CD4-positive, alpha-beta T cell treated with Interleukin-21 for 1 hour (primary cell): ENCODE measurements around the gene GALNT11.
"Not testable (repeated sequence)": the region's sequence is repeated elsewhere in the genome, so short reads cannot be mapped to it uniquely, and the experiment has no call there.

Experiments
- DNase-seq: peaks from one replicate; pipeline ENCODE4 v3.0.0-alpha.2; 2020

GALNT11 gene

DNA sequence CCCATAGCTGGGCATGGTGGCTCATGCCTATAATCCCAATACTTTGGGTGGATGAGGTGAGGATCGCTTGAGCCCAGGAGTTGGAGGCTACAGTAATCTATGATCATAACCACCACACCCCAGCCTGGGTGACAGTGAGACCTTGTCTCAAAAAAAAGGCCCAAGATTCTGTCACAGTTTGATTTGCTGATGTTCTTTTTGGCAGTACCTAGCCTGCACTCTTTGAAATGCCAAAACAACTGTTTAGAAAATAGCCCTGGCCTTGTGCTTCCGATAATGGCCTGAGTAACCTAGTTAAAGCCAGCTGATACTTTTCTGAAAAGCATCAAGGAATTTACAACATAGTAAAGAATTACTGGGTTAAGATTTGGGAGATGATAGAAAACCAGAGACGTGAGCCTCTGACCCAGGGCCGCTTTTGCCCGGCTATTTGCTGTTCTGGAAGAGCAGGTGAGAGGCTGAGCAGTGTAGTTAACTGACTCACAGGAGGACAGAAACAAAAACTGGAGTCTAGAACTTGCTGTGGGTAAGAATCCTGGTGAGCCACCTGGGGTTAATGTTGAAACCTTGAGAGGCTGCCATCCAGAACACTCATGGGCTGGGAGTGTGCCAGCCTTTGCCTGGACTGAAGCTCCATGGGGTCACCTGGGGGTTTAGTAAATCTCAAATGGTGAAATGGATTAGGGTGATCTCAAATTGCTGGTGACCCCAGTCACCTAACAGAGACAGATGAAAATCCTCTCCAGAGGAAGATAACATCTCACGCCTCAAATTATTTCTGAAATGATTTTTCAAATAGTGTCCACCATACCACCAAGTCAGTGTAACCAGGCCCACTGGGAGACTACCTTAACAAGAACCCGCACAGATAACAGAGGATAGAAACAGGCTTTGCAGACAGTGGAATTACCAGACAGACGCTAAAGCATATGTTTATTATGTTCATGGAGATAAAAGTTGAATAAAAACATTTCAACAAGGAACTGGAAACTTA, 51.8 kb downstream of the GALNT11 start:
- DNase-seq: no peak

- no peak for DNase-seq
These were observed 52.6 kb downstream of the GALNT11 start for GRCh38 chr7:152078025-152078424.

- DNase-seq: no peak
These were observed 53.3 kb downstream of the GALNT11 start for GRCh38 chr7:152078786-152079185.

DNA sequence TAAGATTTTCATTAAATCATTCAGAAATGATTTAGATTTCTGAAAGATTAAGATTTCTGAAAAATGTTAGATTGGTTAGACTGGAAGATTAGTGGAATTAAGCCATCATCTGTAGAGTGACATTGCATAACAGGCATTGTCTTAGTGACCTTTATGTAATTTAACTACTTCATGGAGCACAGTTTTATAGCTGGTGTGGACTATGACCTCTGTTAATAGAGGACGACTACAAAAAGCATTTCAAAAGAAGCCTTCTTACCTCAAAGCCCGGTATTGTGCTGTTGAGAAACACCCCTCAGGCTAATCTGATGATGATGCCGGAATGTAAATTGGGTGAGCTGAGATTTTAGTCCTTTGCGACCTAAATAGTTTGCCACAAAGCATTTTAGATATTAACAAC, 55.6 kb downstream of the GALNT11 start:
- DNase-seq: no peak

- not testable (repeated sequence) for DNase-seq
These were observed 56.7 kb downstream of the GALNT11 start for GRCh38 chr7:152082073-152082721.

DNA sequence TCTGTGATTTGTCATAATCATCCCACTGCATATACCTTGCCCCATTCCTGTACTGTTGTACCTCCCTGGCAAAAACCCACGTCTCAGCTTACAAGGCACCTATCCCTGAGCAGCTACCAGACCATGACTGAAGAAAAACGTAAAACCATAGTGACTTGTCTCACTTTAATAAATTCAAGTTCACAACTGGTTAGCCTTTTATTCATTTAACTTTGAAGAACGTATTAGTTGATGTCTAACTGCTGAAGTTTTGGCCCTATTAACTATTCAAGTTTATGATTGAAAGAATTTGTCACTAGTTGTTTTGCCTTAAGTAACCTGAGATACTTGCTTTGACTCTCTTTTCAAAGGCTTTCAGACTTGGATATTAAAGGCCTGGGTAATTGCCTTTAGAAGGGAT, 59.7 kb downstream of the GALNT11 start:
- DNase-seq: no peak

DNA sequence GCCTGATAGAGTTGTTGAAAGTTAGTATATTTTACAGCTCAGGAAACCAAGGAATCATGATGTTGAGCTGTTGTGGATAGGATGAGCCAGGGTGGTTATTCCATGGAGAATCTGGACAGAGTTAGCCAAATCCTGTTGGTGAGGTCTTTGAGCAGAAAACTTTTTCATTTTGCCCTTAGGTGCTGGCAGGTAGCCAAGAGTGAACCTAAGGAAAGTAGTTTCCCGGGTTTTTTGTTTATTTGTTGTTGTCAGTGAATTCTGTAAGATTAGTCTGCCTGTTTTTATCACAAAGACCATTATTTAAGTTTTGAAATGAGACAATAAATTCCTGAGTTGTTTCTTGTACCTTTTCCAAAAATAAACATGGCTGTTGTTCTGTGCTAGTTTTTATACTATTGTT, 61.0 kb downstream of the GALNT11 start:
- DNase-seq: no peak

DNA sequence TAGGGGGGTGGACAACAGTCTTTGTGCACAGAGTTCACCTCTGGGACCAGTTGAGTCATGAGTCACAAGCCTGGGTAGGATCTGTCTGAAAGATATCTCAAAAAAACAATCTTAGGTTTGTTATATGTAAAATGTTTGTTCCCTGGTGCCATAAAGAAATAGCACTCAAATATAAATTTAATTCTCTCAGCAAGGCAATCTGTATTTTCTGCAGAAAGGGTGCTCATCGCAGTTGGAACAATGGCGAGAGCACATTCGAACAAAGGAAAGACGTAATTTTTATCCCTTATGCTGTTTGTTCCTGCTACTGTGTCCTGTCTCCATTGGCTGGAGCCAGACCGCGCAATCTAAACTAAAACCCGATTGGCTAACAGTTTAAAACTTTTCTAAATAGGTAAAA, 63.7 kb downstream of the GALNT11 start:
- DNase-seq: no peak

GRCh38 chr7:152090747-152091146, 65.3 kb downstream of the GALNT11 start:
- DNase-seq: no peak

GRCh38 chr7:152093717-152094116, 68.2 kb downstream of the GALNT11 start:
- DNase-seq: no peak

DNA sequence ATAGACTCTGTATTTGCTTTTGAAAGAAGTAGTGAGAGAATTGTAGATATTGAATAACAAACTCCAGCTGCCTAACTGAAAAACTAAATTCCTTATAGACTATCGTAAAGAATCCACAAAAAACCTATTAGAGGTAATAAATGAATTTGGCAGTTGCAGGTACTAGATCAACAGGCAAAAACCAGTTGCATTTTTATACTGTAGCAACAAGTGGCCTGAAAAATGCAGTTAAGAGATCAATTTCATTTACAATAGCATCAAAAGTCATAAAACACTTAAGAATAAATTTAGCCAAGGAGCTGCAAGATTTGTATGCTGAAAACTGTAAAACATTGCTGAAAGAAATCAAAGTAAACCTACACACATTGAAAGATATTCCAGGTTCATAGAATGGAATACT, 70.3 kb downstream of the GALNT11 start:
- no peak for DNase-seq

DNA sequence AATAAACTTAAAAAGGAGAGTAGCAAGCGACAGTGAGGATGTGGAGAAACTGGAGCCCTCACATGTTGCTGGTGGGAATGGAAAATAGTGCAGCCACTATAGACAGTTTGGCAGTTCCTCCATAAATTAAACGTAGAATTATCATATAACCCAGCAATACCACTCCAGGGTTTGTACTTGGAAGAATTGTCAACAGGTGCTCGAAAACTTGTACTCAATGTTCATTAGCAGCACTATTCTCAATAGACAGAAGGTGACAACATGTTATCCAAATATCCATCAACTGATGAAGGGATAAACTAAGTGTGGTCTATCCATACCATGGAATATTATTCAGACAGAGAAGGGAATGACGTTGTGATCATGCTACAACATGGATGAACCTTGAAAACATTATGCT, 71.9 kb downstream of the GALNT11 start:
- no peak for DNase-seq

GRCh38 chr7:152103066-152103465, 77.6 kb downstream of the GALNT11 start:
- no peak for DNase-seq

GRCh38 chr7:152103691-152104090, 78.2 kb downstream of the GALNT11 start:
- DNase-seq: no peak

GRCh38 chr7:152105205-152105604, 79.7 kb downstream of the GALNT11 start:
- DNase-seq: no peak

DNA sequence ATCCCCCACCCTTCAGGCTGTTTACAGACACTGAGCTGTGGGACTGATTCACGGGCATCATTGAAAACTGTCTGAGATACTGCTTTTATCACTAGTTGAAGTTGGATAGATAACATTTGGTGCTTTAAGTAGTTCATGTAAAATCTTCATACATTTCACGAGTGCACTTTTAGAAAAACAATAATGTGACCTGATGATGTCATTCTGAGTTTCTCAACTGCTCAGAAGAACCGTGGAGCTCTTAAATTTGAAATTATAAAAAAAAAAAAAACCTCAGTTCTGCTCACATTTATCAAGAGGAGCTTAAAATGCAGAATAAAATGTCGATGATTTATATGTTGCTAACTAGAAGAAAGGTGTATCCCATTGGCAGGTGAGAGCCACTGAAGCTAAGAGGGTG, 81.5 kb downstream of the GALNT11 start:
- DNase-seq: no peak

- no peak for DNase-seq
These were observed 82.5 kb downstream of the GALNT11 start for GRCh38 chr7:152107945-152108344.

GRCh38 chr7:152108359-152108758, 82.9 kb downstream of the GALNT11 start:
- DNase-seq: no peak

- DNase-seq: no peak
These were observed 87.4 kb downstream of the GALNT11 start for GRCh38 chr7:152112829-152113228.

DNA sequence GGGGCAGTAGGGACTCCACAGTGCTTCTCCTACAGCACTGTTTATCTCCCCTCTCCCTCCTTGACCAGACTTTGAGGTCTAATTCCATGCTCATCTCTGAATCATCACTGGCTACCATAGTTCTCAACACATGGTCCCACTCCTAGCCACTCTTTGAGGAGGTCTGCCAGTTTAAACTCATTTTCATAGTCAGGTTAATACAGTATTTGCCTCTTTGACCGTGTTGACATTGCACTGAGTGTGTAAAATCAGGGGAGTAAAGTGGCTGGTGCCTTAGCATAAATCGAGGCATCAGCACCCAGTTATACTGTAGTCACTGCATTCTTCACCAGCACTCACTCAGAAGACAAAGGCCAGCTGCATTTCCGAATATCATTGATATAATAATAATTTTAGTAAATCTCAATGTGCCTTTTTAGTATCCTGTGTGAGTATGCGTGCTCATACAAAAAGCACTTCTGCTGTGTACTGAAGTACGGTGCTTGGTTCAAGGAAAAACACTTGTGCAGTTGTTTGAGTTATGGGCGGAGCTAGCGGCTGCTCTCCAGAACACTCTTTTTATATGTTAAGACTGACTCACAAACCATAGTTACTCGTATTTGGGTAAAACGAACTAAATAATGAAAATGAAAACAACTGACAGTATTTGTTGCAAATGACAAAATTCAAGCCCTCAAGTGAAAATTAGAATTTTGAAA, 89.7 kb downstream of the GALNT11 start:
- no peak for DNase-seq

DNA sequence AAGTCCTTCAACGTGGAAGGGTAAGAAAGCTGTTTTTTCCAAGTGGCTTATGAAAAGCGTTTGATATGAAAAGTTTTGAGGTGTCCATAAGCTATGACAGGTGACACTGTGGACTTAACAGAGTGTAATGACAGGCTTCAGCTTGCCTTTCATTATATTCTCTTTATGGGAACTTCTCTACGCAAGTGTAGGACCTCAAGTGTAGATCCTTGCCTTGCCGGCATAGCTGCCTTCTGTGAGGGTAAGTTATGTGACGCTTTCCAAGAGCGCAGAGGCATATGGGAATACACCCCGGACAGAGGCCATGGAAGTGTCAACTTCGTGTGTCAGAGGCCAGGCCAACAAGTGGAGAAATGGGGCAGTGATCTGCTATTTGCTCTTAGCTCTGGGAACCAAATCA, 91.9 kb downstream of the GALNT11 start:
- no peak for DNase-seq

DNA sequence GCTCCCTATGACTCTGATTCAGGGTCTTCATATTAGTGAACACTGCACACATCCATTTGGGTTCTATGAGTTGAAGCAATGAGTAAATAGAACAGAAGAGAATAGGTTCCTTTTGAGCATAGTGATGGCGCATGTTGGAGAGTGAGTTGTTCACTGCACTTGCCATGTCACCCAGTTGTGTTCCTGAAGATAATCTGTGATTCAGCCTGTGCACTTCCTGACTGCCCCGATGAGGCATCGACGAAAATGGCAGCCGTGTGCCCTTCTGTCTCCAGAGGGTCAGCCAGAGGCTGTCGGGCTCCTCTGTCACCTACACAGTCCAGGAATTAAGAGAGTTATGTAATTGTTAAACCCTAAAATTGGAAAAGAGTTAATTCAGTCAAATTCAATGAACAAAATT, 94.7 kb downstream of the GALNT11 start:
- DNase-seq: no peak

GRCh38 chr7:152120776-152121175, 95.3 kb downstream of the GALNT11 start:
- DNase-seq: no peak

DNA sequence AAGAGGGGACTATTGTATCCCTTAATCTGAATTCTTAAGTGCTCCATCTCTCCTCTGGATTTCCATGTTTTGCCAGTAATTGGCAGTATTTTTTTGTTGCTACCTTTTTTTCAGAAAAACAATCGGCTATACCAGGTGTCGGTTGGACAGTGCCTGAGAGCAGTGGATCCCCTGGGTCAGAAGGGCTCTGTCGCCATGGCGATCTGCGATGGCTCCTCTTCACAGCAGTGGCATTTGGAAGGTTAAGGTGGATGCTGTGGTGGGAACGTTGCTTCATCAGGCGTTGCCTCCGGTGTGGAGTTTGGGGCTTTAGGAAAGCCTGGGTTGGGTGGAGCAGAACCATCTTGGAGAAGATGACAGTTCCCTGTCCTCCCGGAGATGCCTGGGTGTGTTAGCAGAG, 96.0 kb downstream of the GALNT11 start:
- no peak for DNase-seq
